ENCODE data around the gene FOXJ3.

The FOXJ3 gene

GRCh38 chr1:42158189-42158588, 176.8 kb downstream of the FOXJ3 start:
- Histone ChIP-seq H3K27ac (ENCODE audit: extremely low read depth, low read depth, low read length) (no peak overlapping the region), H3K36me3 (ENCODE audit: control insufficient read depth in 2 of 2, insufficient read depth in 1 of 2, low read length in 2 of 2) (no peaks in the 10 kb centered on the region)
- CTCF ChIA-PET, result interaction anchor here (0.6 to 0.8 kb wide), 3 partner anchors 16 to 120 kb away, joined by 3 to 6 read pairs (median 5); no protein-coding TSS in a partner anchor

GRCh38 chr1:42157667-42158066, 177.4 kb downstream of the FOXJ3 start:
- H3K4me1 ChIP-seq (ENCODE audit: control insufficient read depth, insufficient read depth, low read length), result no peaks in the 10 kb centered on the region
- ChIA-PET POLR2A (no interaction called here), CTCF (interaction anchor here (0.8 kb wide), 1 partner anchor 16 kb away, joined by 6 read pairs; no protein-coding TSS in a partner anchor)
- H3K36me3 ChIP-seq (ENCODE audit: control insufficient read depth in 2 of 2, insufficient read depth in 1 of 2, low read length in 2 of 2), result no peaks in the 10 kb centered on the region
- no peak overlapping the region for H3K4me3 ChIP-seq (ENCODE audit: low read depth, low read length)
- TF ChIP-seq CTCF (tag by site-specific recombination; IDR thresholded peaks at IDR 0.05) (peak; percentile 57), ZNF600 (tag by site-specific recombination; IDR thresholded peaks at IDR 0.05) (no peak)
- H3K9me3 ChIP-seq (ENCODE audit: control insufficient read depth, insufficient read depth, low read depth, low read length), result no peaks in the 10 kb centered on the region
- H3K27ac ChIP-seq (ENCODE audit: extremely low read depth, low read depth, low read length), result no peak overlapping the region

More at GRCh38 chr1:42158189-42158588, 176.8 kb downstream of the FOXJ3 start:
- H3K9me3 ChIP-seq (ENCODE audit: control insufficient read depth, insufficient read depth, low read depth, low read length), result no peaks in the 10 kb centered on the region
- POLR2A ChIA-PET, result no interaction called here
- H3K4me3 ChIP-seq (ENCODE audit: low read depth, low read length), result no peak overlapping the region
- H3K4me1 ChIP-seq (ENCODE audit: control insufficient read depth, insufficient read depth, low read length), result no peaks in the 10 kb centered on the region
- no peak for TF ChIP-seq ZNF239 (tag by site-specific recombination; IDR thresholded peaks at IDR 0.05)
- peak; percentile 30; the same call in 1 of the 2 replicates for TF ChIP-seq ZNF146 (tag by site-specific recombination; IDR thresholded peaks at IDR 0.05)

- ChIA-PET CTCF (interaction anchor here (0.5 to 1.8 kb wide), 4 partner anchors 18 to 320 kb away, joined by 3 to 10 read pairs (median 4); no protein-coding TSS in a partner anchor), POLR2A (interaction anchor here (0.5 kb wide), 1 partner anchor 154 kb away, joined by 5 read pairs; no protein-coding TSS in a partner anchor)
- TF ChIP-seq GFI1B (tag by site-specific recombination; IDR thresholded peaks at IDR 0.05) (no peak), ZNF48 (tag by site-specific recombination; IDR thresholded peaks at IDR 0.05) (no peak), INSM2 (tag by site-specific recombination; IDR thresholded peaks at IDR 0.05) (no peak), ZBTB7A (tag by site-specific recombination; IDR thresholded peaks at IDR 0.05; ENCODE audit: low read depth) (no peak), OVOL3 (tag by site-specific recombination; IDR thresholded peaks at IDR 0.05) (no peak), ZNF114 (tag by site-specific recombination; IDR thresholded peaks at IDR 0.05) (no peak), ZNF24 (tag by site-specific recombination; IDR thresholded peaks at IDR 0.05) (no peak), REPIN1 (tag by site-specific recombination; IDR thresholded peaks at IDR 0.05; ENCODE audit: low read depth) (no peak), ZNF530 (tag by site-specific recombination; IDR thresholded peaks at IDR 0.05; ENCODE audit: low read depth) (no peak), ZNF248 (tag by site-specific recombination; IDR thresholded peaks at IDR 0.05) (no peak), ZNF157 (tag by site-specific recombination; IDR thresholded peaks at IDR 0.05) (no peak), WT1 (tag by site-specific recombination; IDR thresholded peaks at IDR 0.05) (no peak), PRDM1 (tag by site-specific recombination; IDR thresholded peaks at IDR 0.05) (no peak), ZNF792 (tag by site-specific recombination; IDR thresholded peaks at IDR 0.05) (no peak), ZNF292 (tag by site-specific recombination; IDR thresholded peaks at IDR 0.05; ENCODE audit: borderline replicate concordance, low read depth) (no peak), IKZF3 (tag by site-specific recombination; IDR thresholded peaks at IDR 0.05) (no peak), ZNF488 (tag by site-specific recombination; IDR thresholded peaks at IDR 0.05) (no peak), ZNF112 (tag by site-specific recombination; IDR thresholded peaks at IDR 0.05) (no peak), OSR2 (tag by site-specific recombination; IDR thresholded peaks at IDR 0.05) (no peak), REST (tag by site-specific recombination; IDR thresholded peaks at IDR 0.05) (no peak)
- Histone ChIP-seq H3K4me3 (ENCODE audit: low read depth, low read length) (no peak overlapping the region), H3K4me1 (ENCODE audit: control insufficient read depth, insufficient read depth, low read length) (no peaks in the 10 kb centered on the region), H3K27ac (ENCODE audit: extremely low read depth, low read depth, low read length) (no peak overlapping the region), H3K36me3 (ENCODE audit: control insufficient read depth in 2 of 2, insufficient read depth in 1 of 2, low read length in 2 of 2) (no peaks in the 10 kb centered on the region), H3K9me3 (ENCODE audit: control insufficient read depth, insufficient read depth, low read depth, low read length) (no peaks in the 10 kb centered on the region)
These were observed 179.7 kb downstream of the FOXJ3 start for GRCh38 chr1:42155362-42155761.

All from HEK293 (cell line).